ENCODE results near the gene TMEM150B.

TMEM150B gene

GRCh38 chr19:55275851-55276719 lies 49.1 kb downstream of the TMEM150B start:
- no peak for DNase-seq

GRCh38 chr19:55273978-55274707 lies 51.0 kb downstream of the TMEM150B start:
- no peak for DNase-seq

DNA sequence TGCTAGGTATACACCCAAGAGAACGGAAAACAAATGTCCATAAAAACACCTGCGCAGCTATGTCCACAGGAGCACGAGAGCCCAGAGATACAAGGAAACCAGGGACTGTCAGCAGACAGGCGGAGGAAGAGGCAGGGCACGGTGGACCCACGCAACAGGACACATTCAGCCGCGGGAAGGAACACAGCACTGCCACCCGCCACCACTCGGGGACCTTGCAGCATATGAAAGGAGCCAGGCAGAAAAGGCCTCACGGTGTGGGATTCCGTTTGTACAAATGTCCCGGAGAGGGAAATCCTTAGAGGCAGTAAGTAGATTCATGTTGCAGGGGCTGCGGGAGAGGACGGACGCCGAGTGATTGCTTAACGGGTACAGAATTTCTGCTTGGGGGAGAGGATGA lies 53.0 kb downstream of the TMEM150B start:
- DNase-seq, result no peak

DNA sequence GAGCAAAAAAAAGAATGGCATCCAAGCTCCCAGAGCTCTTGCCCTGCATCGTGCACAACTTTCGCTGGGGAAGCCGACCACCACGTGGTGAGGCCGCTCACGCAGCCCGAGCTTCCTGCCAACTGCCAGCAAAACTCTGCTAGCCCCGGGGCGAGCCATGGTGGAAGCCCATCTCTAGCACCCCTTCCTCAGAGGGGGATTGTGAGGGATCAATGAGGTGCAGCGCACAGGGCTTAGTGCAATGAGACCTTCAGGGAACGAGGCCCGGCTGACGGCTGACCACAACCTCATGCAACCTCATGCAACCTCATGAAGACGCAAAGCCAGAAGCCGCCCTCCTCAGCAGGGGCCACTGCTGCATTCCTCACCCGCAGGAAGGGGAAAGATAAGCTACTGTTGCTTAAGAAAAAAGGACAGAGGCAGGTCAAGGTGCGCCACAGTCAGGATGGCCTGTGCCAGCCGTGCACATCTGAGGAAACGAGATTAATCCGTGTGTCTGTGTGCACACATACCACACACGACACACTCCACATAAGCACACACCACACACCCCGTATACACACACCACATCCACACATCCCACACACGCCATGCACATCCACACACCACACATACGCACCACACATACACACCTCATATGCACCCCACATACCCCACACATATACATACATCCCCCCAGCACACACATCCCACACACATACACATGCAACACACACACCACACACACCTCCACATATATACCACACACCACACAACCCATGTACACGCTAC lies 54.8 kb downstream of the TMEM150B start:
- no peak for DNase-seq

DNA sequence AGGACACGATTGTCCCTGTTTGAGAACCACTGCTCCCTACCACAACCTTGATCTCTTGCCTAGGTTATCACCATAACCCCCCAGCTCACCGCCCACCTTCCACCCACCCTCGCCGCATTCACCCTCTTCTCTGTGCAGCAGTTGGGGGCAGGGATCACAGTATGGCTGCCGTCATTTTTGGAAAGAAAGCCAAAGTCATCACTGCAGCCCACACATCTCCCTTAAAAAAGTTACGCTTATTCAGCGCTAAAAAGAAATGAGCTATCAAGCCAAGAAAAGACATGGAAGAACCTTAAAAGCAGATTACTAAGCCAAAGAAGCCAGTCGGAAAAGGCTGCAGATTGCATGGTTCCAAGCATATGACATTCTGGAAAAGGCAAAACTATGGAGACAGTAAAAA lies 55.8 kb downstream of the TMEM150B start:
- no peak for DNase-seq

GRCh38 chr19:55266840-55267239 lies 58.3 kb downstream of the TMEM150B start:
- no peak for DNase-seq

DNA sequence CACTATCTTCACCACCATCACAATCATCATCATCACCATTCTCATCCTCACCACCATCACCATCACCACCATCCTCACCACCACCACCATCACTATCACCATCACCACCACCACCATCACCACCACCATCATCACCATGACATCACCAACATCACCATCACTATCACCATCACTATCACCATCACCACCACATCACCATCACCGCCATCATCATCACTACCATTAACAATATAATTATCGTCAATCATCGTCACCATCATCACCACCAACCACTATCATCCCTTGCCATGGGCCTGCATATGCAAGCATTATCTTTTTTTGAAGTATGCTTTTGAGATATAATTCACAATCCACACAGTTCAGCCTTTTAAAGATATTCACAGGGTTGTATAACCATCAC lies 58.7 kb downstream of the TMEM150B start:
- DNase-seq, result no peak

DNA sequence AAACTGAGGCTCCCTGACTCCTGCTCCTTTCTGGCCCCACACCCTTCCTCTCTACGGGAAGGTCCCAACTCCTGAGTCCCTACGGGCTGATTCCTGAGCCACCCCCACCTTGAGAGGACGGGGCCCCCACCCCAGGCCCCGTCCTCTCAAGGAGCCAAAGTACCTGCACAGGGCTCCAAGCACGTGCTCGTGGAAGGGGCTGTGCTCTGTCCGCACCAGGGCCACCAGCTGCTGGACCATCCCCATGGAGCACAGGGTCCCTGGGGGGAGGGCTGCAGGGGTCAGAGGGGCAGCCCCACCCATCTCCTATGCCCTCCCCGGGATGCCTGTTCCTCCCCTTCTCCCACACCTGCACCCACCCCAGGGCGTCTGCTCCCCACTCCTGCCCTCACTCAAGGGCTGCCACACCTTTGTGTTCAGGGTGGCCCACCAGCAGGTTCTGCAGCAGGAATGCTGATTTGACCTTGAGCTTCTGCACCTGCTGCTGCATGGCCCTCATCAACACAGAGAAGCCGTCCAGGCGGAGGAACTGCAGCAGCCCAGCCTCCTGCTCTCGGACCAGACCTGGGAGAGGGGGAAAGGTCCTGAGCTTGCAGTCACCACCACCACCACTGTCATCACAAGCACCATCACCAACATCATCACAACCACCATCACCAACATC lies 59.3 kb downstream of the TMEM150B start:
- no peak for DNase-seq

DNA sequence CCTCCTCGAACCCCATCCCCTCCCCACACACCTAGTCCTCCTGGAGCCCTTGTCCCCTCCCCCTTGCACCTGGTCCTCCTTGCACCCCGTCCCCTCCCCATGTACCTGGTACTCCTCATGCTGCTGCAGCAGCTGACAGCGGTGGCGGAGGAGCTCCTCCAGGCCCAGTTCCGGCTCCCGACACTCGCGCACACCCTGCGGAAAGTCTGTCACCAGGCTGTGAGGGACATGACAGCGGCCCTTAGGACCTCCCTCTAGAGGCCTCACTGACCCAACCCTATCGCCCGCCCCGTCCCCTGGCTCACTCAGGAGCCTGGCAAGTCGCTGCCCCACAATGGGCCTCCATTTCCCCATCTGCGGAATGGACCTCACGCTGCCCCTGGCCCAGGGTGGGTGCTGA lies 60.0 kb downstream of the TMEM150B start:
- DNase-seq, result no peak

DNA sequence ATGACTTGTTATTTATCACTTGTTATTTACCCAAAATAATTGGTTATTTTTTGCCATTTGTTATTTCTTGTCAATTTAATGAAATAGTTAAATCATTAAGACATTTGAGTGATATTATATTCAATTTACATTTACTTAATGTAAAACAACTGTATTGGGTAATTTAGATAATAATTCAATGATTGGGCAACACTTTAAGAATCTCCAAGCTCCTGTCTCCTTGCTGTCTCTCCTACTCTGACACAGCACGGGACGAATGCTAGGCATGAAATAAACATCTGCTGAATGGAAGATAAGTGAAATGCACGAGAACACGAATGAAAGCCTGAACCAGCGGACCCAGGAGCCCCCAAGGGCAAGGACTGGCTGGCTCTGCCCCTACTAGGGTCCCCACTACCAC lies 60.6 kb downstream of the TMEM150B start:
- DNase-seq, result no peak

Measured in activated CD4-positive, alpha-beta T cell treated with anti-CD3 and anti-CD28 coated beads for 4 hours (primary cell).